T-helper 2 cell treated with Interferon-gamma antibody and Interleukin-4, amounts not matched to agents 100 ng/mL and 5 ng/mL, for 36 hours (primary cell): ENCODE data around the gene LMF1. TPM values are rescaled to one million over a fixed set of nuclear protein-coding genes. Genes with fewer than 3 reads are reported as not detected.
"Not testable (repeated sequence)": the region's sequence is repeated elsewhere in the genome, so short reads cannot be mapped to it uniquely, and the experiment has no call there.

ENCODE experiments used
- intact Hi-C: fragments of 100-400 bp; cut with micrococcal nuclease; formaldehyde crosslinking; loops from one replicate; pipeline ENCODE4 v1.15.1; 2023
- total RNA-seq: library from RNA; stranded (reverse); gene quantifications from 2 replicates; pipeline ENCODE4 v1.2.3, GENCODE V29; 2022

Gene LMF1
- total RNA-seq, 1 donor from 2014 or later = 19.4 TPM

- intact Hi-C loops = not testable (repeated sequence)
Measured at GRCh38 chr16:882671-883070, 88.1 kb downstream of the LMF1 start.

- intact Hi-C loops = no loop called here
Measured at GRCh38 chr16:882256-882655, 88.5 kb downstream of the LMF1 start.

GRCh38 chr16:881219-882097 is 89.3 kb downstream of the LMF1 start:
- intact Hi-C loops = no loop called here

GRCh38 chr16:880471-881171 is 90.2 kb downstream of the LMF1 start:
- intact Hi-C loops = no loop called here

GRCh38 chr16:879986-880385 is 90.8 kb downstream of the LMF1 start:
- intact Hi-C loops = no loop called here

- intact Hi-C loops = no loop called here
Measured at GRCh38 chr16:879461-879861, 91.3 kb downstream of the LMF1 start.

GRCh38 chr16:878886-879285 is 91.9 kb downstream of the LMF1 start:
- intact Hi-C loops = no loop called here

- intact Hi-C loops = no loop called here
Measured at GRCh38 chr16:878072-878784, 92.6 kb downstream of the LMF1 start.

GRCh38 chr16:877242-878071 is 93.3 kb downstream of the LMF1 start:
- intact Hi-C loops = no loop called here

GRCh38 chr16:876523-877241 is 94.1 kb downstream of the LMF1 start:
- intact Hi-C loops = no loop called here

- intact Hi-C loops = no loop called here
Measured at GRCh38 chr16:876041-876335, 94.8 kb downstream of the LMF1 start.

- intact Hi-C loops = no loop called here
Measured at GRCh38 chr16:875182-876040, 95.4 kb downstream of the LMF1 start.

- intact Hi-C loops = no loop called here
Measured at GRCh38 chr16:874366-875181, 96.2 kb downstream of the LMF1 start.

- intact Hi-C loops = no loop called here
Measured at GRCh38 chr16:873889-874288, 96.9 kb downstream of the LMF1 start.

- intact Hi-C loops = no loop called here
Measured at GRCh38 chr16:873243-873661, 97.5 kb downstream of the LMF1 start.

GRCh38 chr16:872436-873242 is 98.1 kb downstream of the LMF1 start:
- intact Hi-C loops = no loop called here

- intact Hi-C loops = no loop called here
Measured at GRCh38 chr16:871562-872345, 99.0 kb downstream of the LMF1 start.
